LNCAP (cell line): ENCODE measurements around the gene APOL6.

ENCODE experiments used
- TF ChIP-seq, protein P1 (sequence below): fragments of 450-650 bp; IDR thresholded peaks from 2 replicates; pipeline ENCODE4 v1.5.1; 2017; ENCODE audit warnings: mild to moderate bottlenecking

APOL6 gene

GRCh38 chr22:35657571-35658312 is 9.5 kb downstream of the APOL6 start:
- TF ChIP-seq, protein P1, sequence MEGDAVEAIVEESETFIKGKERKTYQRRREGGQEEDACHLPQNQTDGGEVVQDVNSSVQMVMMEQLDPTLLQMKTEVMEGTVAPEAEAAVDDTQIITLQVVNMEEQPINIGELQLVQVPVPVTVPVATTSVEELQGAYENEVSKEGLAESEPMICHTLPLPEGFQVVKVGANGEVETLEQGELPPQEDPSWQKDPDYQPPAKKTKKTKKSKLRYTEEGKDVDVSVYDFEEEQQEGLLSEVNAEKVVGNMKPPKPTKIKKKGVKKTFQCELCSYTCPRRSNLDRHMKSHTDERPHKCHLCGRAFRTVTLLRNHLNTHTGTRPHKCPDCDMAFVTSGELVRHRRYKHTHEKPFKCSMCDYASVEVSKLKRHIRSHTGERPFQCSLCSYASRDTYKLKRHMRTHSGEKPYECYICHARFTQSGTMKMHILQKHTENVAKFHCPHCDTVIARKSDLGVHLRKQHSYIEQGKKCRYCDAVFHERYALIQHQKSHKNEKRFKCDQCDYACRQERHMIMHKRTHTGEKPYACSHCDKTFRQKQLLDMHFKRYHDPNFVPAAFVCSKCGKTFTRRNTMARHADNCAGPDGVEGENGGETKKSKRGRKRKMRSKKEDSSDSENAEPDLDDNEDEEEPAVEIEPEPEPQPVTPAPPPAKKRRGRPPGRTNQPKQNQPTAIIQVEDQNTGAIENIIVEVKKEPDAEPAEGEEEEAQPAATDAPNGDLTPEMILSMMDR = no peak

DNA sequence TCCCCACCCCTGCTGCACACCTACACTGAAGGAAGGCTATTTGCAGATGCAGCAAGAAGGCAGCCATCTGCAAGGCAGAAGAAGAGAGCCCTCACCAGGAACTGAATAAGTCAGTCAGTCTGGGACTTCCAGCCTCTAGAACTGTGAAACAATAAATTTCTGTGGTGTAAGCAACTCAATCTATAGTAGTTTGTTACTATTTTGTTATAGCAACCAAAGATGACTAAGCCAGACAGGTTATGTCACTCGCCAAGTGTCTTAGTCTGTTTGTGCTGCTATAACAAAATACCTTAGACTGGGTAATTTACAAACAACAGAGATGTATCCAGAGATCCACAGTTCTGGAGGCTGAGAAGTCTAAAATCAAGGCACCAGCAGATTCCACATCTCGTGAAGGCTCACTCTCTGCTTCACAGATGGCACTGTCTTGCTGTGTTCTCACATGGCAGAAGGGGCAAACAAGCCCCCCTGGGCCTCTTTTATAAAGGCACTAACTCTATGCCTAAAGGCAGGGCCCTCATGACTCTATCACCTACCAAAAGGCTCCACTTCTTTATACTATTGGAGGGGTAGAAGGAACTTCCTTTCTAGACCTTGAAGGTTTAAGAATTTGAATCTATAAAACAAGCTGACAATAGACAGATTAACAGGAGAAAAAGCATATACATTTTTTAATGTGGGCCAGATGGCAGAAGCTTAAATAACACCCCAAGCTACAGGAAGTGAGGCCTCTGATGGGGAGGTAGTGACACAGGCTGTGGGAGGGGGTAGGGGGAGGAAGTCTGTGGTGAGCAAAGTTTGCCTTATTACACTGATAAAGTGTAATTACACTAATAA is 12.3 kb downstream of the APOL6 start:
- TF ChIP-seq, protein P1 = no peak

DNA sequence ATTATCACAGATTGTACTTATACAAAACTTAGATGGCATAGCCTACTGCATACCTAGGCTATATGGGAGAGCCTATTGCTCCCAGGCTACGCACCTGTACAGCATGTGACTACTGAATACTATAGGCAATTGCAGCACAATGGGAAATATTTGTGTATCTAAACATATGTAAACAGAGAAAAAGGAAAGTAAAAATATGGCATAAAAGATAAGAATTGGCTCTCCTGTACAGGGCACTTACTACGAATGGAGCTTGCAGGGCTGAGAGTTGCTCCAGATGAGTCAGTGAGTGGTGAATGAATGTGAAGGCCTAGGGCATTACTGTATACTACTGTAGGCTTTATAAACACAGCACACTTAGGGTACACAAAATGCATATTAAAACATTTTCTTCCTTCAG is 13.2 kb downstream of the APOL6 start:
- TF ChIP-seq, protein P1 = no peak

DNA sequence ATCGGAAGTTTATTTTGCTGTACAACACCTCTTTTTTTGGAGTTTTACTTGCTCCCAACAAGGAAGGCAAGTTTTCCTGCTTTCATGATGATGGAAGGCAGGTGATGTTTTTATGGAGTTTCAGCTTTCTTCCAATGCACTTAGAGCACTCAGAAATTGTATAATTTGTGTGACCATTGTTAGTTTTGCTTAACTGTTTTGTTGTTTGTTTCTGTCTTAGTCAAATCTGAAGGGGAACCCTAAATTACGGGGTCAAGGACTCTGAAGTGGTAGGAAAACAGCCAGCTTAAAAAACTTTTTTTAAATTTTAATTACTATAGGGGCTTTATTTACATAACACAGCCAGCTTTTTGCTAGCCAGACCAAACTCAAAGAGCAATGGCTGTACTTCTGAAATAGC is 14.7 kb downstream of the APOL6 start:
- TF ChIP-seq, protein P1 = no peak

DNA sequence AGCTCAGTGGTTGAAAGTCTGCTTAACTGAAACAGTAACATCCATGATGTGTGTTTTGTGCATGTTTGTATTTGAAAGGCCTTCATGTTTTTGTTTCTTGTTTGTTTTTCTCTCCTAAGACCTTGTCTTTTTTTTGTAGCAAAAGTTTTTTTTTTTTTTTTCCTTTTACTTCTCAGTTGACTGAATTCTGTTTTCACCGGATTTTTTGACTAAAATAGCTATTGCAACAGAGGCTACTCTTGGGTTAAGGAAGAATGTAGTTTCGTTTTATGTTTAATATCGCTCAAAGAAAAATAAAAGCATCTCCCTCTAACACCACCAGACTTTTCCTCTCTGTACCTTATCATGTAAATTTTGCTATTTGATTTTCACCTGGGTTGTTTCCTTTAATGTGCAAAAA is 15.1 kb downstream of the APOL6 start:
- TF ChIP-seq, protein P1 = no peak

- TF ChIP-seq, protein P1 = no peak
Observed at GRCh38 chr22:35664955-35665587, 16.8 kb downstream of the APOL6 start.

- TF ChIP-seq, protein P1 = no peak
Observed at GRCh38 chr22:35674335-35674734, 26.1 kb downstream of the APOL6 start.
